HG03025 (cell line): ENCODE results near the gene ATG9A.

Source experiments
- ATAC-seq: cut with Tn5 transposase; IDR thresholded peaks from one replicate; pipeline ENCODE4 v1.9.1; 2021; ENCODE audit warnings: mild to moderate bottlenecking, moderate library complexity; ENCODE audit not compliant: unreplicated experiment, low FRiP score

ATG9A gene

GRCh38 chr2:219178377-219179175 is 50.9 kb downstream of the ATG9A start:
- peak; percentile 6 for ATAC-seq

- peak; percentile 38 for ATAC-seq
Observed at GRCh38 chr2:219177552-219178376, 51.7 kb downstream of the ATG9A start, which contains the start of gene RETREG2. Gene RETREG2, plus strand, starts transcription at chr2:219178275. Its CDS starts 78 bp downstream, at chr2:219178353.

- peak; percentile 62 for ATAC-seq
Observed at GRCh38 chr2:219176818-219177551, 52.5 kb downstream of the ATG9A start, which contains the start of gene CNPPD1. Gene CNPPD1, minus strand, starts transcription at chr2:219176925. Its CDS starts 97 bp downstream, at chr2:219176828.

GRCh38 chr2:219175928-219176817 is 53.3 kb downstream of the ATG9A start:
- ATAC-seq = peak; percentile 23

- no peak for ATAC-seq
Observed at GRCh38 chr2:219175486-219175885, 54.0 kb downstream of the ATG9A start.

- no peak for ATAC-seq
Observed at GRCh38 chr2:219174801-219175200, 54.6 kb downstream of the ATG9A start.

GRCh38 chr2:219174146-219174545 is 55.3 kb downstream of the ATG9A start:
- ATAC-seq = no peak

- no peak for ATAC-seq
Observed at GRCh38 chr2:219173176-219173575, 56.3 kb downstream of the ATG9A start.

GRCh38 chr2:219172231-219173154 is 56.9 kb downstream of the ATG9A start:
- ATAC-seq = no peak

- no peak for ATAC-seq
Observed at GRCh38 chr2:219171231-219171651, 58.2 kb downstream of the ATG9A start.

- no peak for ATAC-seq
Observed at GRCh38 chr2:219169930-219170654, 59.3 kb downstream of the ATG9A start, which contains the start of gene SLC23A3. Gene SLC23A3, minus strand, starts transcription at chr2:219170029. Its CDS starts 45 bp downstream, at chr2:219169984.
